NCI-H128 (cell line): ENCODE measurements around the gene BCL7C.
"Not testable (repeated sequence)": the region's sequence is repeated elsewhere in the genome, so short reads cannot be mapped to it uniquely, and the experiment has no call there.

ENCODE experiments used
- DNase-seq: peaks from one replicate; lab custom pipeline; 2025; ENCODE audit not compliant: unreplicated experiment; lab: John Stamatoyannopoulos, UW

BCL7C gene

GRCh38 chr16:30870904-30871303 lies 23.0 kb downstream of the BCL7C start:
- no peak for DNase-seq

DNA sequence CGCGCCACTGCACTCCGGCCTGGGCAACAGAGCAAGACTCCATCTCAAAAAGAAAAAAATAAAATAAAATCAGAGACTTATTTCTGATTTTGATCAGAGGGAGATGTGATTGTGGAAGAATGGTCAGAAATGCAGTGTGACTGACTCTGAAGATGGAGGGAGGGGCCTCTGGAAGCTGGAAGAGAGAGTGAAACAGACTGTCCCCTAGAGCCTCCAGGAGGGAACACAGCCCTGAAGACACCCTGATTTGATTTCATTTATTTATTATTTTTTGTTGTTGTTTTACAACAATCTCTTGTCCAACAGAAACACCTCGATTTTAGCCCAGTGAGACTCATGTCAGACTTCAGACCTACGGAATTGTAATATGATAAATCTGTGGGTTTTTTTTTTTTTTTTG lies 26.1 kb downstream of the BCL7C start:
- DNase-seq = no peak

DNA sequence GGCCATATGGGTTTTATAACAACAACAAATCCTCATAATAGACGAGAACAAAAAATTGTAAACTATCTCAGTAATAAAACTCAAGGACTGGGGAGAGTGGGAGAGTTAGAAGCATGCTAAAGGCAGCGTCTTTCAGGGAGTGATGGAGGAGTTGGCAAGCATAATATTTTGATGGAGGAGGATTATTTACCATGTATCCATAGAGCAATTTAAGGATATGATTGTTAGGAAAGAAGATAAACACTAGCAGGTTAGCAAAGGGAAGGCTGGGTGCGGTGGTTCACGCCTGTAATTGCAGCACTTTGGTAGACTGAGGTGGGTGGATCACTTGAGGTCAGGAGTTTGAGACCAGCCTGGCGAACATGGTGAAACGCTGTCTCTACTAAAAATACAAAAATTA lies 27.8 kb downstream of the BCL7C start:
- no peak for DNase-seq

DNA sequence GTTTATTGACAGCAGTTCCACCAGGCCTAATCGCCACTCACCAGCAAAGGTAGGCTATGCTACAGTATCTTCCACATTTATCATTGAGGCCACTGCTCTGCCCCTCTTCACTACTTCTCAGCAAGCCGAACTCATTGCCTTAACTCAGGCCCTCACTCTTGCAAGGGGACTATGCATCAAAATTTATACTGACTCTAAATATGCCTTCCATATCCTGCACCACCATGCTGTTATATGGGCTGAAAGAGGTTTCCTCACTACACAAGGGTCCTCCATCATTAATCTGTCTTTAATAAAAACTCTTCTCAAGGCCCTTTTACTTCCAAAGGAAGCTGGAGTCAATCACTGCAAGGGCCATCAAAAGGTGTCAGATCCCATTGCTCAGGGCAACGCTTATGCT lies 30.7 kb downstream of the BCL7C start:
- not testable (repeated sequence) for DNase-seq

DNA sequence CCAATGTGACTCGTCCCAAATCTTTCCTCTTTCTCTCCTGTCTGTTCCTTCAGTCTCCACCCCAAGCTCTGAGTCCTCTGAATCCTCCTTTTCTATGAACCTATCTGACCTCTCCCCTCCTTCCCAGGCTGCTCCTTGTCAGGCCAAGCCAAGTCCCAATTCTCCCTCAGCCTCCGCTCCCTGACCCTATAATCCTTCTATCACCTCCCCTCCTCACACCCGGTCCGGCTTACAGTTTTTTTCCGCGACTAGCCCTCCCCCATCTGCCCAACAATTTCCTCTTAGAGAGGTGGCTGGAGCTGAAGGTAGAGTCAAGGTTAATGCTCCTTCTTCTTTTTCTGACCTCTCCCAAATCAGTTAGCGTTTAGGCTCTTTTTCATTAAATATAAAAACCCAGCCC lies 33.1 kb downstream of the BCL7C start:
- DNase-seq = not testable (repeated sequence)

DNA sequence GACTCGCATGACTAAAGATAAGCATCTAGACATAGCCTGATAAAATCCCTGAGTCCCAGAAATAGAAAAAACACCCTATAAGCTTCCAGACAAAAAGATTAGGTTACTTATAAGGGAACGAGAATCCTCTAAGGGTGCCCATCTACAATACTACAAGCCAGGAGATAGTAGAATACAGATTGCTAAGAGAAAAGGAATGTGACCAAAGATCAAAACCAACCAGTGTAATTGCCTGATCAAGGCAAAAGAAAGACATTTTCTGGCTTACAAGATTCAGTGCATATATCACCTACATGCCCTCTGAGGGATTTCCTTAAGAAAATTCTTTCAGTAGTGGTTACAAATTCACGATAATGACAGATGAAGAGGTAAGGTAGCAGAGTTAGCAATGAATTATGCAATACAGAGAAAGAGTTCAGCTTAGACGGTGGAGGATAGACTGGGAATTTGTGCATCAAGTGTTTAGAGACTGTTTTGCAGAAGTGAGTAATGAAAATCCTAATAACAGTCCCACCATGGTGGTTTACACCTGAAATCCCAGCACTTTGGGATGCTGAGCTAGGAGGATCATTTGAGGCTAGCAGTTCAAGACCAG lies 35.0 kb downstream of the BCL7C start:
- DNase-seq = no peak

- DNase-seq = no peak
Measured at GRCh38 chr16:30858111-30858495, 35.8 kb downstream of the BCL7C start.

- DNase-seq = no peak
Measured at GRCh38 chr16:30853758-30854157, 40.1 kb downstream of the BCL7C start.

- DNase-seq = no peak
Measured at GRCh38 chr16:30850246-30850645, 43.6 kb downstream of the BCL7C start.

DNA sequence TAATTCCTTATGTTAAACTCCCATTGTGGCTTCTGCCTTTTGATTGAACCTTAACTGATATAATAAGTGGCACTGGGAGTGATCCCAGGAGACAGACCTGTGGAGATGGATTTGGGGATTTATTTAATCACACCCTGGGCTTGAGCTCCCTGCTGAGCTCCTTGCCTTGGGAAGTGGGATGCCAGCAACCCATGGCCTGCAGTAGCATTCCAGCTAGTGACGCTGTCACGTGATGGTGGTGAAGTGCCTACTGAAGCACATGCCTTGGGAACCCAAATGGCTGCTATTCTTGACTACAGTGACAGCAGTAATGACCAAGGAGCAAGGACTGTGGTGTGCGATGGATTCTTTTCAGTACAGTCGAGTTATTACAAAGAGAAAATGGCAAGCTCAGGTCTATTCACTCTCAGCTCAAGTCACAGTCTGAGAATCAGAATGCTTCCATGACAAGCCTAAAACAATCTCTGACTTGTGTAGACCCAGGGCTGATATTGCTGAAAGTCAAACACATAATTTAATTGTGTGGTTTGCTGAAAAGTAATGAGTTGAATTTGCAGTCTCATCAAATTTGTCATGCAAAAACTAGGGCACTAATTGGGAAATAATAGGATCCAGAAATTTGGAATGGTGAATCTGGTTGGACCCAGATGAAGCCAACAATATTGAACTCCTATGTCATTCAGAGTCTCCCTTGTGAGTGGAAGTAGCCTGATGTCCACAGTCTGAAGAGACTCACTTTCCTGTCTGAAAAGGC lies 47.1 kb downstream of the BCL7C start:
- DNase-seq = no peak

- DNase-seq = peak; percentile 18
Measured at GRCh38 chr16:30844671-30845449, 49.0 kb downstream of the BCL7C start.

DNA sequence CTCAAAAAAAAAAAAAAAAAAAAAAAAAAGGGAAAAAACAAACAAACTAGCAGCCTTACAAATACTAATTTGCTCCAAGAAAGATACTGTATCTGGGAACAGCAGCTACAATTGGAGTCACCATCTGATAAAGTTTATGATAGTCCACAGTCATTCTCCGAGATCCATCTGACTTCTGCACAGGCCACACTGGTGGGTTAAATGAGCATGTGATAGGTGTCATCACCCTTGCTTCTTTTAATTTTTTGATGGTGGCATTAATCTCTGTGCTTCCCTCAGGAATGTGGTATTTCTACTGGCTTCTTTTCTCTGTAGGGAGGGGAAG lies 49.6 kb downstream of the BCL7C start:
- no peak for DNase-seq

DNA sequence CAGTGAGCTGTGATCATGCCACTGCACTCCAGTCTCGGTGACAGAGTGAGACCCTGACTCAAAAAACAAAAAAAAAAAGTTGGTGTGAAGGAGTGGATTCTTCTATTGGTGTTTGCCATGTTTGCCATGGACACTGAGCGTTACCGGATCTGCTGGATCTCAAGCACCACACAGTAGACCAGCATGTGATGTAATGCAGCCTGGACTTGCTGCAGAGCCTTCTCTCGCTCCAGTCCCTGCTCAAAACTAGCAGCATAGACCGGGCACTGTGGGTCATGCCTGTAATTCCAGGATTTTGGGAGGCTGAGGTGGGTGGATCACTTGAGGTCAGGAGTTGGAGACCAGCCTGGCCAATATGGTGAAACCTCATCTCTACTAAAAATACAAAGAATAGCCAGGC lies 50.4 kb downstream of the BCL7C start:
- no peak for DNase-seq

GRCh38 chr16:30842971-30843370 lies 50.9 kb downstream of the BCL7C start:
- DNase-seq = no peak

- DNase-seq = no peak
Measured at GRCh38 chr16:30841332-30841731, 52.5 kb downstream of the BCL7C start.

GRCh38 chr16:30840611-30841010 lies 53.3 kb downstream of the BCL7C start:
- no peak for DNase-seq

- DNase-seq = no peak
Measured at GRCh38 chr16:30839523-30840227, 54.2 kb downstream of the BCL7C start.

GRCh38 chr16:30838876-30839471 lies 54.9 kb downstream of the BCL7C start:
- DNase-seq = no peak

DNA sequence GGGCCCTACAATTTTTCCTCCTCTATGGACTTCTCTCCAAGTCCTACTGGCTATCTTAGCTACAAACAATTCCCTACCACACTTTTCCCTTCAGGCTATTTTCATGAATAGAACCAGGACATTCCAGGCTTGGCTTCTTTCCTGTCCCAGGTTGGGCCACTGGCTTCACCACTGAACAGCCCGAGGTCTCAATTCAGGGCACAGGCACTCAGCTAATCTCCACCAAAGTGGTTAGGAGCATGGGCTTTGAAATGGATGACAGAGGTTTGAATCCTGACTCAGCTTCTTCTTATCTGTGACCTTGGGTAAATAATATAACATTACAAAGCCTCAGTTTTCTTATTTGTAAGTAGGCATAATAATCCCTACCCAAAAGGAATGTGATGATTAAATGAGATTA lies 56.0 kb downstream of the BCL7C start:
- DNase-seq = no peak
